GM13977 (cell line): ENCODE measurements around the gene CACNA1D.

ENCODE experiments used
- DNase-seq: peaks from one replicate; pipeline ENCODE4 v3.0.0; 2012; ENCODE audit warnings: low spot score
- CTCF ChIP-seq: IDR thresholded peaks from 2 replicates; pipeline ENCODE4 v1.5.1; 2012; ENCODE audit warnings: mild to moderate bottlenecking, control low read depth; ENCODE audit not compliant: insufficient read depth; ENCODE audit errors: extremely low read depth, missing control alignments
- in situ Hi-C: fragments of 300-500 bp; cut with MboI; formaldehyde crosslinking; loops from one replicate; pipeline ENCODE4 v1.12.0; 2022; ENCODE audit warnings: low sequenced_read_pairs, low pct_unique_long_range_greater_than_20kb, mixed read lengths, inconsistent platforms; ENCODE audit not compliant: unreplicated experiment

The CACNA1D gene

GRCh38 chr3:53589201-53589600 lies 94.8 kb downstream of the CACNA1D start:
- in situ Hi-C loops = no loop called here
- no peak for TF ChIP-seq CTCF
- no peak for DNase-seq

DNA sequence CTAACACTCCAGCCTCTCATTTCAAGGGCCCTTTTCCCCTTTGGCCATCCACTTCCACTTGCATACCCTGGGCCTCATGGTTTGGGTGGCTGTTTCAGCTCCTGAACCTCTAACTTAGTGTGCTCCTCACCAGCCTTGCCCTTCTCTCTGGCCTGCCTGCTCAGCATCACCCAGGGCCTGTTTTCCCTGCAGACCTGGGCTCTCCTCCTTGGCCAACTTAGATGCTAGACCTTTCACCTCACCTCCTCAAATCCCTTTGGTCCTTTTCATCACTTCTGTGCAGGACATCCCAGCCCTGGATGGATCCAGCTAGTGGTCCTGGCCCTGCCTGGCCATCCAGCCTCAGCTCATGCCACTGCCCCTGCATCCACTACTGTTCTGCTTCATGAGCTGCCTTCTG lies 95.4 kb downstream of the CACNA1D start:
- no peak for DNase-seq
- no peak for TF ChIP-seq CTCF
- in situ Hi-C loops = no loop called here

DNA sequence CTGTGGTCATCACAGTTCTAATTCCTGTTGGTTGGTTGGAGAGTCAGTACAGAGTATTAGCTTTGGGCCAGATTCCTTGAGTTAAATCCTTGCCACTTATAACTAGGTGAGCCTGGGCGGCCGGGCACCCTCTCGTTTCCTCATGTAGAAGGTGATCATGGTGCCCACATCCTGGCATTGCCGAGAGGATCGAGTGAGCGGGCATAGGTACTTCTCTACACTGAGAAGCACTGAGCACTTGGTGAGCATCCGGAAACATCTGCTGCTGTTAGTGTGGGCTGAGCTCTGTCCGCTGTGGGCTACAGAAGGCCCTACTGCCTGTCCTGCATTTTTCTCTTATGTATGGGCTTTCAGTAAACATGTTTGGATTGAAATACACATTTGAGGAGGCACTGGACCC lies 96.2 kb downstream of the CACNA1D start:
- no peak for TF ChIP-seq CTCF
- in situ Hi-C loops = no loop called here
- no peak for DNase-seq

- in situ Hi-C loops = no loop called here
- DNase-seq = no peak
These were observed 97.2 kb downstream of the CACNA1D start for GRCh38 chr3:53591646-53592045.

GRCh38 chr3:53592862-53593261 lies 98.5 kb downstream of the CACNA1D start:
- TF ChIP-seq CTCF = no peak
- in situ Hi-C loops = no loop called here
- no peak for DNase-seq

More at GRCh38 chr3:53591646-53592045, 97.2 kb downstream of the CACNA1D start:
- TF ChIP-seq CTCF = no peak

DNA sequence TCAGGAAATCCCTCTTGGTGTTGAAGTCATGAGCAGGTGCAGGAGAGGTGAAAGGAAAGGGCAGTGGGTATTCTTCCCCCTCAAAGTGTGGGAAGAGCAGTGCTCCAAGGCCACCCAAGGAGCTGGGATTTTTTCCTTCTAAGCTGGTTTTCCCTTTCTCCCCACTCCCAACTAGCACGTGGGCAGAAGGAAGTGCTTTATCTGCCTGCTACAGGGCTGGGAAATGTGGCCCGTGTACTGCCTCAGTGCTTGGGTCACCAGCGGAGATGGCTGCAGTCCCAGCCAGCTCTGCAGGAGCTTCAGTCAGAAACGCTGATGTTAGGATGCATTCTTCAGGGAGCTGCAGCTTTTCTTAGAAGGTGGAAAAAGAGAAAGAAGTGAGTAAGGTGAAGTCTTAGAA lies 99.2 kb downstream of the CACNA1D start:
- no peak for DNase-seq
- in situ Hi-C loops = no loop called here
- no peak for TF ChIP-seq CTCF

GRCh38 chr3:53594276-53594675 lies 99.9 kb downstream of the CACNA1D start:
- no peak for DNase-seq
- in situ Hi-C loops = no loop called here
- TF ChIP-seq CTCF = no peak
